ENCODE data around the gene MALAT1. TPM values are rescaled to one million over a fixed set of nuclear protein-coding genes. Genes with fewer than 3 reads are reported as not detected.

The MALAT1 gene
- total RNA-seq, 1 experiment from 2014 or later, result 10,851 TPM

DNA sequence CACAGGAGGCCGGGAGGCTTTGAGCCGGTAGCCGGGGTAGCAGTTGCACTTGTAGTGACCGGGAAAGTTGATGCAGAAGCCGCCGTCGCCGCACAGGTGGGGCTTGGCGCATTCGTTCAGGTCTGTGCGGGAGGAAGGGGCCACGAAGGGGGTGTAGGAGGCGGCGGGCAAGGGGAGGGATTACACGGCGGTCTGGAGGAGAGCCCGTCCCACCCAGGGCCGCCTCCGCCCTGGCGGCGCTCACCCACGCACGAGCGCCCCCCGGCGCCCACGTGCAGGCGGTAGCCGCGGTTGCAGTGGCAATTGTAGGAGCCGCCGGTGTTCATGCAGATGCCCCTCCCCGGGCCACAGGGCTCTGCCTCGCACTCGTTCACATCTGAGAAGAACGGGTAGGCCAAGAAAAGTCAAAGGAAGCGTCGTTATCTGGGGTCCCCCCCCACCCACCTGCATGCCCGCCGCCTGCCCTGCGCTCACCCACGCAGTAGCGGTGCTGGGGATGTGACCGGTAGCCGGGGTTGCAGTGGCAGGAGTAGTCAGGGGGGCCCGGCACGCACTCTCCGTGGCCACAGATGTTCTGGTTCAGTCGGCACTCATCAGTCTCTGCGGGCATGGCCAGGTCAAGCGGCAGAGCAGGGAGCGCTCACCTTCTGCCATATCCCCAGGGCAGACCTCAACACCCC is 48.7 kb downstream of the MALAT1 start:
- no peak for DNase-seq (ENCODE audit: unreplicated experiment)
- H3K4me3 Mint-ChIP-seq (ENCODE audit: unreplicated experiment), result no peak overlapping the region
- no peak overlapping the region for H3K27ac Mint-ChIP-seq (ENCODE audit: low read depth, unreplicated experiment)
- H3K36me3 Mint-ChIP-seq (ENCODE audit: insufficient read depth, unreplicated experiment), result no peaks in the 10 kb centered on the region
- intact Hi-C loops (cut with micrococcal nuclease), result no loop called here
- CTCF ChIA-PET, result interaction anchor here (1.2 kb wide), 1 partner anchor 70 kb away, joined by 3 read pairs; no protein-coding TSS in a partner anchor
- BruUV-seq (replicated peaks), result no TSS peak
- no peaks in the 10 kb centered on the region for H3K27me3 Mint-ChIP-seq (ENCODE audit: insufficient read depth, unreplicated experiment)
- H3K4me1 Mint-ChIP-seq (ENCODE audit: insufficient read depth, unreplicated experiment), result peaks cover 4% of the 10 kb centered on the region
- TF ChIP-seq CTCF (IDR thresholded peaks at IDR 0.05; ENCODE audit: unreplicated experiment), result no peak
- H3K9me3 Mint-ChIP-seq (ENCODE audit: unreplicated experiment), result no peaks in the 10 kb centered on the region
- POLR2A ChIA-PET, result interaction anchor here (1.0 to 1.1 kb wide), 2 partner anchors 24 to 54 kb away, joined by 3 read pairs; partner anchors contain the start of gene FAM89B

DNA sequence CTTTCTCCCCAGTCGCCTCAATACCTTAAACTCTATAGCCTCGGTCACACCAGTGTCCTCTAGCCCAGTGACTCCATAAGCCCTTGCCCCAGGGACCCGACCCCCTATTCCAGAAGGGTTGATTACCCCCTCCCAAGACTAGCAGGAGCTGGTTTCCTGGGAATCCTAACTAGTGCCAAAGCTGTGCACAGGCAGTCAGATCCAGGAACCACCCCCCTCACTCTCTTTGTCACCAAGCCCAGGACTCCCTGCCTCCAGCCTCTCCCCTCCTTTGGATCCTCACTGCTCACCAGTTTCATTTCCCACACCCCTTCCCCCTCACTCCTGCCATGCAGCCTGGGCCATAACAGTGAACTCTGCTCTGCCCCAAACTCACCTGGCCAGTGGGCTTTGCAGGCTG is 49.5 kb downstream of the MALAT1 start:
- no peak overlapping the region for H3K27ac Mint-ChIP-seq (ENCODE audit: low read depth, unreplicated experiment)
- no peak for TF ChIP-seq CTCF (IDR thresholded peaks at IDR 0.05; ENCODE audit: unreplicated experiment)
- intact Hi-C loops (cut with micrococcal nuclease), result no loop called here
- H3K9me3 Mint-ChIP-seq (ENCODE audit: unreplicated experiment), result no peaks in the 10 kb centered on the region
- H3K4me3 Mint-ChIP-seq (ENCODE audit: unreplicated experiment), result no peak overlapping the region
- H3K4me1 Mint-ChIP-seq (ENCODE audit: insufficient read depth, unreplicated experiment), result peaks cover 4% of the 10 kb centered on the region
- DNase-seq (ENCODE audit: unreplicated experiment), result no peak
- CTCF ChIA-PET, result interaction anchor here (0.6 to 1.1 kb wide), 5 partner anchors 14 to 166 kb away, joined by 3 to 4 read pairs (median 3); partner anchors contain the start of gene FAM89B
- POLR2A ChIA-PET, result interaction anchor here (0.6 to 1.0 kb wide), 3 partner anchors 12 to 116 kb away, joined by 3 to 4 read pairs (median 3); no protein-coding TSS in a partner anchor
- no peaks in the 10 kb centered on the region for H3K27me3 Mint-ChIP-seq (ENCODE audit: insufficient read depth, unreplicated experiment)
- no TSS peak for BruUV-seq (replicated peaks)
- no peaks in the 10 kb centered on the region for H3K36me3 Mint-ChIP-seq (ENCODE audit: insufficient read depth, unreplicated experiment)

- Mint-ChIP-seq H3K4me3 (ENCODE audit: unreplicated experiment) (no peak overlapping the region), H3K27ac (ENCODE audit: low read depth, unreplicated experiment) (no peak overlapping the region), H3K27me3 (ENCODE audit: insufficient read depth, unreplicated experiment) (no peaks in the 10 kb centered on the region), H3K36me3 (ENCODE audit: insufficient read depth, unreplicated experiment) (no peaks in the 10 kb centered on the region), H3K9me3 (ENCODE audit: unreplicated experiment) (no peaks in the 10 kb centered on the region), H3K4me1 (ENCODE audit: insufficient read depth, unreplicated experiment) (peaks cover 4% of the 10 kb centered on the region)
- intact Hi-C loops (cut with micrococcal nuclease), result no loop called here
- no peak for DNase-seq (ENCODE audit: unreplicated experiment)
- POLR2A ChIA-PET, result interaction anchor here (0.6 to 1.0 kb wide), 3 partner anchors 13 to 115 kb away, joined by 3 to 4 read pairs (median 3); no protein-coding TSS in a partner anchor
- no TSS peak for BruUV-seq (replicated peaks)
- TF ChIP-seq CTCF (IDR thresholded peaks at IDR 0.05; ENCODE audit: unreplicated experiment), result no peak
- CTCF ChIA-PET, result interaction anchor here (0.6 to 1.1 kb wide), 5 partner anchors 13 to 719 kb away, joined by 3 to 5 read pairs (median 4); partner anchors contain the start of gene FAM89B
These were observed 50.3 kb downstream of the MALAT1 start for GRCh38 chr11:65549096-65549495.

- Mint-ChIP-seq H3K27ac (ENCODE audit: low read depth, unreplicated experiment) (no peak overlapping the region), H3K9me3 (ENCODE audit: unreplicated experiment) (no peaks in the 10 kb centered on the region), H3K4me1 (ENCODE audit: insufficient read depth, unreplicated experiment) (peaks cover 23% of the 10 kb centered on the region), H3K4me3 (ENCODE audit: unreplicated experiment) (no peak overlapping the region), H3K36me3 (ENCODE audit: insufficient read depth, unreplicated experiment) (no peaks in the 10 kb centered on the region), H3K27me3 (ENCODE audit: insufficient read depth, unreplicated experiment) (no peaks in the 10 kb centered on the region)
- intact Hi-C loops (cut with micrococcal nuclease), result no loop called here
- peak; percentile 62 for TF ChIP-seq CTCF (IDR thresholded peaks at IDR 0.05; ENCODE audit: unreplicated experiment)
- ChIA-PET POLR2A (interaction anchor here (0.6 to 2.1 kb wide), 5 partner anchors 9 to 25 kb away, joined by 3 to 7 read pairs (median 3); partner anchors contain the start of genes FAM89B and ZNRD2), CTCF (interaction anchor here (0.7 to 3.4 kb wide), 3 partner anchors 8 to 93 kb away, joined by 3 to 18 read pairs (median 10); no protein-coding TSS in a partner anchor)
- DNase-seq (ENCODE audit: unreplicated experiment), result peak; percentile 48
- BruUV-seq (replicated peaks), result no TSS peak
These were observed 52.9 kb downstream of the MALAT1 start for GRCh38 chr11:65551572-65552387.
